HG02981 (cell line): Measurements from ENCODE around the gene HTT.

Source experiments
- ATAC-seq: cut with Tn5 transposase; IDR thresholded peaks from one replicate; pipeline ENCODE4 v1.9.1; 2021; ENCODE audit warnings: mild to moderate bottlenecking, moderate library complexity; ENCODE audit not compliant: unreplicated experiment

The HTT gene

GRCh38 chr4:3074078-3074845, at the start of gene HTT, which contains the start of gene HTT-AS:
HTT (plus strand) TSS chr4:3074681; CDS start chr4:3074826, 145 bp downstream.
HTT-AS (minus strand) TSS chr4:3074538.
- peak; percentile 73 for ATAC-seq

- ATAC-seq = no peak
These were observed 48.6 kb upstream of the HTT start for GRCh38 chr4:3025881-3026280.

GRCh38 chr4:3026540-3026939, 47.9 kb upstream of the HTT start:
- no peak for ATAC-seq

- no peak for ATAC-seq
These were observed 45.0 kb upstream of the HTT start for GRCh38 chr4:3029464-3029863.

- ATAC-seq = no peak
These were observed 43.7 kb upstream of the HTT start for GRCh38 chr4:3030566-3031356.

GRCh38 chr4:3031357-3032082, 43.0 kb upstream of the HTT start:
- no peak for ATAC-seq

GRCh38 chr4:3034231-3034630, 40.2 kb upstream of the HTT start:
- no peak for ATAC-seq

GRCh38 chr4:3035249-3035648, 39.2 kb upstream of the HTT start:
- ATAC-seq = no peak

- ATAC-seq = no peak
These were observed 38.8 kb upstream of the HTT start for GRCh38 chr4:3035674-3036073.

- no peak for ATAC-seq
These were observed 38.1 kb upstream of the HTT start for GRCh38 chr4:3036131-3036952.

- no peak for ATAC-seq
These were observed 36.5 kb upstream of the HTT start for GRCh38 chr4:3037957-3038461.

GRCh38 chr4:3039706-3040366, 34.6 kb upstream of the HTT start:
- ATAC-seq = no peak

- ATAC-seq = peak; percentile 42
These were observed 33.9 kb upstream of the HTT start for GRCh38 chr4:3040452-3041191.

GRCh38 chr4:3041192-3042142, 33.0 kb upstream of the HTT start:
- ATAC-seq = no peak

- no peak for ATAC-seq
These were observed 32.3 kb upstream of the HTT start for GRCh38 chr4:3042226-3042625.

GRCh38 chr4:3043282-3044020, 31.0 kb upstream of the HTT start:
- ATAC-seq = no peak
